ENCODE results near the gene SH3D21. TPM values are rescaled to one million over a fixed set of nuclear protein-coding genes. Genes with fewer than 3 reads are reported as not detected.

Gene SH3D21
- total and polyA plus RNA-seq, 2 of the 8 experiments (the other 6 are each of a cell fraction or from before 2014, with no cell fraction given) = 3.4 to 8.6 TPM

- TF ChIP-seq JUN (IDR thresholded peaks at IDR 0.05; ENCODE audit: low read depth, low read length) = no peak
- no peak for TF ChIP-seq HDAC2 (IDR thresholded peaks at IDR 0.05; ENCODE audit: borderline replicate concordance in 1 of 2, low read depth in 2 of 2, low read length in 2 of 2)
- no peak for TF ChIP-seq RXRA (IDR thresholded peaks at IDR 0.05; ENCODE audit: insufficient read depth, low read depth, low read length)
- TF ChIP-seq RAD21 (IDR thresholded peaks at IDR 0.05 in 1 of 2, conservative IDR thresholded peaks at IDR 0.05 in 1 of 2; ENCODE audit: low read depth in 2 of 2, low read length in 2 of 2) = no peak
- no peak for TF ChIP-seq TBP (IDR thresholded peaks at IDR 0.05; ENCODE audit: low read depth, low read length)
- TF ChIP-seq EGR1 (IDR thresholded peaks at IDR 0.05; ENCODE audit: borderline replicate concordance, low read depth, low read length) = no peak
- no peak for TF ChIP-seq MAFK (IDR thresholded peaks at IDR 0.05; ENCODE audit: low read depth, low read length)
Measured at GRCh38 chr1:36339215-36339614, 33.0 kb downstream of the SH3D21 start (continued).
